GM12878 (cell line): Measurements from ENCODE around the gene SLC4A5. TPM values are rescaled to one million over a fixed set of nuclear protein-coding genes. Genes with fewer than 3 reads are reported as not detected.
A peak's percentile ranks its signal among the peaks of the same experiment; 100 is the strongest.
"Not testable (repeated sequence)": the region's sequence is repeated elsewhere in the genome, so short reads cannot be mapped to it uniquely, and the experiment has no call there.

ENCODE experiments used
- ATAC-seq: fragments of 200-7000 bp; cut with Tn5 transposase; 3 replicates; pipeline ENCODE4 v1.9.1; 2020; ENCODE audit warnings: mild to moderate bottlenecking, moderate library complexity
- BruUV-seq: library from RNA; stranded (reverse); fragments of 400-500 nt; replicated peaks from 2 replicates; lab custom pipeline; 2021; lab: Mats Ljungman, UMichigan
- CTCF ChIA-PET: fragments of 300-600 bp; sonication (Branson Sonifier 250); formaldehyde crosslinking; extraction: SDS; loops from one replicate; lab custom pipeline; 2021; ENCODE audit warnings: inconsistent platforms; lab: Yijun Ruan, JAX
- POLR2A ChIA-PET: fragments of 350-600 bp; formaldehyde crosslinking; extraction: SDS; loops from one replicate; lab custom pipeline; 2021; ENCODE audit warnings: inconsistent platforms; lab: Charles Lee
- RAD21 ChIA-PET: fragments of 300-600 bp; sonication (Branson Sonifier 250); formaldehyde crosslinking; loops from one replicate; lab custom pipeline; 2023; ENCODE audit warnings: antibody characterized with exemption; ENCODE audit not compliant: unreplicated experiment; lab: Charles Lee
- SMC1A ChIA-PET: fragments of 300-600 bp; sonication (Branson Sonifier 250); formaldehyde crosslinking; loops from one replicate; lab custom pipeline; 2023; ENCODE audit not compliant: unreplicated experiment, uncharacterized antibody; lab: Charles Lee
- DNase-seq: peaks from one replicate; pipeline ENCODE4 v3.0.0-alpha.2; 2011; ENCODE audit warnings: low read depth, low spot score
- FAIRE-seq: peaks from 3 replicates; lab custom pipeline; 2011; peaks lifted over from hg19 to GRCh38; lab: Jason Lieb, UNC
- H2AFZ ChIP-seq: 2 replicates; pipeline ENCODE4 v1.6.0; 2011; ENCODE audit warnings: low read depth, low read length, control low read depth; ENCODE audit not compliant: control insufficient read depth
- H3K27ac ChIP-seq: 2 replicates; pipeline ENCODE4 v1.5.1; 2011; ENCODE audit warnings: control low read depth; ENCODE audit not compliant: control insufficient read depth, insufficient read depth
- H3K27me3 ChIP-seq, 2 experiments: replicated peaks in 1 of 2; 2 replicates each; pipeline versions ENCODE4 v1.6.0 to v1.6.1; 2011; ENCODE audit warnings: low read length in 1 of 2; ENCODE audit not compliant: control insufficient read depth in 2 of 2, insufficient read depth in 2 of 2
- H3K36me3 ChIP-seq, 2 experiments: 2 replicates each; pipeline ENCODE4 v1.5.1; 2011; ENCODE audit warnings: low read length in 1 of 2; ENCODE audit not compliant: control insufficient read depth in 2 of 2, insufficient read depth in 2 of 2
- H3K4me1 ChIP-seq: 2 replicates; pipeline ENCODE4 v1.6.1; 2011; ENCODE audit warnings: mild to moderate bottlenecking, low read length, moderate library complexity, mixed read lengths; ENCODE audit not compliant: control insufficient read depth, insufficient read depth
- H3K4me2 ChIP-seq: 2 replicates; pipeline ENCODE4 v1.6.0; 2011; ENCODE audit warnings: control low read depth; ENCODE audit not compliant: control insufficient read depth, insufficient read depth
- H3K4me3 ChIP-seq: fragments of 200-600 bp; sonication (generic); 2 replicates; pipeline ENCODE4 v1.5.1; 2016
- H3K79me2 ChIP-seq: 2 replicates; pipeline ENCODE4 v1.6.0; 2011; ENCODE audit warnings: low read length; ENCODE audit not compliant: control insufficient read depth, insufficient read depth
- H3K9ac ChIP-seq: 2 replicates; pipeline ENCODE4 v1.8.0; 2011; ENCODE audit warnings: low read length, control low read depth, mixed read lengths; ENCODE audit not compliant: control insufficient read depth, insufficient read depth
- H3K9me3 ChIP-seq: replicated peaks from 3 replicates; pipeline ENCODE4 v1.5.1; 2011; ENCODE audit warnings: mild to moderate bottlenecking, low read length; ENCODE audit not compliant: control insufficient read depth, insufficient read depth
- H4K20me1 ChIP-seq: 2 replicates; pipeline ENCODE4 v1.6.0; 2011; ENCODE audit not compliant: control insufficient read depth, insufficient read depth
- MLLT1 ChIP-seq: fragments of 450-650 bp; IDR thresholded peaks from 2 replicates; pipeline ENCODE4 v1.6.1; 2016; ENCODE audit warnings: mild to moderate bottlenecking
- PKNOX1 ChIP-seq: fragments of 450-650 bp; IDR thresholded peaks from 2 replicates; pipeline ENCODE4 v1.6.1; 2016; ENCODE audit warnings: mild to moderate bottlenecking
- STAT1 ChIP-seq: fragments of 450-650 bp; conservative IDR thresholded peaks from 2 replicates; pipeline ENCODE4 v1.6.1; 2014; ENCODE audit warnings: antibody characterized with exemption, mild to moderate bottlenecking
- TBL1XR1 ChIP-seq: IDR thresholded peaks from 2 replicates; pipeline ENCODE4 v1.6.1; 2012; ENCODE audit warnings: low read depth, low read length, improper control_type of control experiment
- WGBS: methylation state at CpG from one replicate; pipeline ENCODE4 v1.1.6; 2016; ENCODE audit warnings: low lambda C conversion rate; ENCODE audit not compliant: insufficient replicate concordance, insufficient coverage; ENCODE audit errors: missing lambda C conversion rate; 5-methylcytosine and 5-hydroxymethylcytosine counted together
- in situ Hi-C: fragments of 300-500 bp; cut with MboI; formaldehyde crosslinking; loops from 9 replicates; pipeline ENCODE4 v1.14.3; 2018; ENCODE audit warnings: mixed read lengths
- intact Hi-C: fragments of 100-400 bp; cut with micrococcal nuclease; formaldehyde crosslinking; loops from one replicate; pipeline ENCODE4 v1.14.2; 2022; ENCODE audit not compliant: unreplicated experiment
- polyA plus RNA-seq, 11 experiments: library from polyadenylated mRNA; depleted of rRNA in 4 of 11; unstranded in 6 of 11; stranded (reverse) in 5 of 11; fragments of >200 nt; fragmentation: Nextera tagmentation in 4 of 11; fragmentation: Illumina TruSeq in 1 of 11; extraction: Ambion mirVana in 4 of 11; extraction: Trizol in 1 of 11; gene quantifications; 1 replicate in 1 of 11; 2 replicates in 10 of 11; pipeline versions ENCODE4 v1.2.1 to v1.2.3, GENCODE V29; 2011 to 2016; ENCODE audit warnings: inconsistent platforms in 2 of 11, missing spikeins in 2 of 11, low read depth in 1 of 11
- total RNA-seq, 4 experiments: library from RNA; depleted of rRNA in 3 of 4; stranded (reverse); fragments of >200 nt in 3 of 4; fragmentation: Illumina TruSeq in 1 of 4; extraction: Trizol in 1 of 4; gene quantifications; 2 replicates each; pipeline versions ENCODE4 v1.2.1 to v1.2.3, GENCODE V29; 2013 to 2021

The SLC4A5 gene
- total and polyA plus RNA-seq, 10 of the 15 experiments (the other 5 are each of a cell fraction or from before 2014, with no cell fraction given): 0.15 to 4.7 (median 1.6) TPM

GRCh38 chr2:74188018-74188601 is 155.1 kb downstream of the SLC4A5 start:
- CTCF ChIA-PET: interaction anchor here (1.0 to 1.4 kb wide), 3 partner anchors 10 to 16 kb away, joined by 4 to 5 read pairs (median 5); partner anchors contain the start of gene MTHFD2
- peak overlapping the region; percentile 41 for H3K4me2 ChIP-seq
- H3K27ac ChIP-seq: no peak overlapping the region
- BruUV-seq: no TSS peak
- DNase-seq (no peak), FAIRE-seq (peak; percentile 81), ATAC-seq (no peak)
- intact Hi-C loops (no loop called here), in situ Hi-C loops (no loop called here)
- no peaks in the 10 kb centered on the region for H3K9me3 ChIP-seq
- RAD21 ChIA-PET: interaction anchor here (0.9 to 1.9 kb wide), 3 partner anchors 10 to 20 kb away, joined by 3 to 5 read pairs (median 4); partner anchors contain the start of gene MOB1A
- no peaks in the 10 kb centered on the region for H3K27me3 ChIP-seq
- H3K79me2 ChIP-seq: no peaks in the 10 kb centered on the region
- 100% methylated on average over 6 of the region's 6 CpGs for WGBS
- no peak overlapping the region for H3K9ac ChIP-seq
- peaks cover 32% of the 10 kb centered on the region for H3K4me1 ChIP-seq
- H4K20me1 ChIP-seq: no peaks in the 10 kb centered on the region
- POLR2A ChIA-PET: interaction anchor here (0.6 to 8.2 kb wide), 5 partner anchors 10 to 265 kb away, joined by 4 to 83 read pairs (median 6); partner anchors contain the start of genes MOB1A and MTHFD2
- no peaks in the 10 kb centered on the region for H3K36me3 ChIP-seq
- H2AFZ ChIP-seq: no peak overlapping the region
- TF ChIP-seq STAT1 (no peak), MLLT1 (no peak), PKNOX1 (peak; percentile 20; the same call in 1 of the 2 replicates), TBL1XR1 (no peak)
- TF ChIP-seq, all 136 proteins: peak for 1
- H3K4me3 ChIP-seq: no peak overlapping the region
- SMC1A ChIA-PET: interaction anchor here (1.8 to 2.6 kb wide), 4 partner anchors 10 to 19 kb away, joined by 4 to 9 read pairs (median 8); partner anchors contain the start of gene MOB1A

- H2AFZ ChIP-seq, H4K20me1 ChIP-seq, H3K79me2 ChIP-seq, ATAC-seq, H3K36me3 ChIP-seq, CTCF ChIA-PET, H3K9me3 ChIP-seq, BruUV-seq, H3K4me3 ChIP-seq, DNase-seq, intact Hi-C loops, in situ Hi-C loops, H3K27me3 ChIP-seq, FAIRE-seq: not testable (repeated sequence)
- Histone ChIP-seq H3K27ac (peak overlapping the region; percentile 97), H3K9ac (peak overlapping the region; percentile 79; the same call in 1 of the 2 replicates), H3K4me1 (peaks cover 40% of the 10 kb centered on the region), H3K4me2 (peak overlapping the region; percentile 52)
- 96% methylated on average over 15 of the region's 15 CpGs for WGBS
- ChIA-PET SMC1A (interaction anchor here (0.5 to 2.6 kb wide), 6 partner anchors 8 to 218 kb away, joined by 3 to 9 read pairs (median 6); partner anchors contain the start of gene MOB1A), POLR2A (interaction anchor here (0.6 to 8.2 kb wide), 5 partner anchors 13 to 40 kb away, joined by 3 to 83 read pairs (median 5); partner anchors contain the start of gene MTHFD2), RAD21 (interaction anchor here (1.1 to 1.9 kb wide), 3 partner anchors 8 to 13 kb away, joined by 4 to 6 read pairs (median 5); partner anchors contain the start of gene MOB1A)
Measured at GRCh38 chr2:74186706-74187105, 156.5 kb downstream of the SLC4A5 start.
